Astrocyte (in vitro differentiated cells and primary cell): ENCODE results near the gene WBP1. TPM values are rescaled to one million over a fixed set of nuclear protein-coding genes. Genes with fewer than 3 reads are reported as not detected.

Experiments
- DNase-seq: peaks from one replicate; pipeline ENCODE4 v3.0.0-alpha.2; 2010; ENCODE audit warnings: low read depth
- FAIRE-seq: peaks from 2 replicates; lab custom pipeline; 2011; peaks lifted over from hg19 to GRCh38; lab: Jason Lieb, UNC
- H2AFZ ChIP-seq: 2 replicates; pipeline ENCODE4 v1.6.0; 2012; ENCODE audit warnings: low read depth, low read length, inconsistent platforms
- H3K27ac ChIP-seq: 2 replicates; pipeline ENCODE4 v1.5.1; 2011; ENCODE audit warnings: low read depth, low read length, inconsistent platforms
- H3K27me3 ChIP-seq: 2 replicates; pipeline ENCODE4 v1.6.0; 2011; ENCODE audit warnings: low read length, inconsistent platforms; ENCODE audit not compliant: insufficient read depth
- H3K36me3 ChIP-seq: 2 replicates; pipeline ENCODE4 v1.5.1; 2011; ENCODE audit warnings: low read length, inconsistent platforms; ENCODE audit not compliant: insufficient read depth
- H3K4me1 ChIP-seq: 2 replicates; pipeline ENCODE4 v1.5.1; 2011; ENCODE audit warnings: low read length, inconsistent platforms; ENCODE audit not compliant: insufficient read depth
- H3K4me2 ChIP-seq: 2 replicates; pipeline ENCODE4 v1.6.0; 2012; ENCODE audit warnings: low read length, inconsistent platforms
- H3K4me3 ChIP-seq: 2 replicates; pipeline ENCODE4 v1.5.1; 2011; ENCODE audit warnings: low read depth, mild to moderate bottlenecking, low read length, inconsistent platforms; ENCODE audit not compliant: insufficient read depth
- H3K79me2 ChIP-seq: 2 replicates; pipeline ENCODE4 v1.6.0; 2012; ENCODE audit warnings: mild to moderate bottlenecking, low read length, inconsistent platforms; ENCODE audit not compliant: insufficient read depth
- H3K9ac ChIP-seq: 2 replicates; pipeline ENCODE4 v1.6.0; 2012; ENCODE audit warnings: mild to moderate bottlenecking, low read length, inconsistent platforms
- H3K9me3 ChIP-seq: 2 replicates; pipeline ENCODE4 v1.5.1; 2012; ENCODE audit warnings: low read depth, mild to moderate bottlenecking, low read length, inconsistent platforms; ENCODE audit not compliant: insufficient read depth
- H4K20me1 ChIP-seq: 2 replicates; pipeline ENCODE4 v1.6.0; 2012; ENCODE audit warnings: low read length, inconsistent platforms; ENCODE audit not compliant: insufficient read depth
- H3K27ac Mint-ChIP-seq: one replicate; pipeline ENCODE4 v1.8.0; 2021; ENCODE audit warnings: mild to moderate bottlenecking, mixed read lengths; ENCODE audit not compliant: unreplicated experiment
- H3K27me3 Mint-ChIP-seq: one replicate; pipeline ENCODE4 v1.8.0; 2021; ENCODE audit warnings: low read depth, mixed read lengths; ENCODE audit not compliant: unreplicated experiment
- H3K36me3 Mint-ChIP-seq: one replicate; pipeline ENCODE4 v1.8.0; 2021; ENCODE audit warnings: low read depth, mixed read lengths; ENCODE audit not compliant: unreplicated experiment
- H3K4me1 Mint-ChIP-seq: one replicate; pipeline ENCODE4 v1.8.0; 2021; ENCODE audit warnings: low read depth, mixed read lengths; ENCODE audit not compliant: unreplicated experiment
- H3K4me3 Mint-ChIP-seq: one replicate; pipeline ENCODE4 v1.8.0; 2021; ENCODE audit warnings: mild to moderate bottlenecking, moderate library complexity, mixed read lengths; ENCODE audit not compliant: unreplicated experiment
- H3K9me3 Mint-ChIP-seq: one replicate; pipeline ENCODE4 v1.8.0; 2021; ENCODE audit warnings: mild to moderate bottlenecking, mixed read lengths; ENCODE audit not compliant: unreplicated experiment
- EZH2 ChIP-seq: IDR thresholded peaks from 2 replicates; pipeline ENCODE4 v1.6.1; 2012; ENCODE audit warnings: mild to moderate bottlenecking, low read length, inconsistent platforms; ENCODE audit not compliant: insufficient read depth
- total RNA-seq: library from RNA; stranded (reverse); gene quantifications from 2 replicates; pipeline ENCODE4 v1.2.1, GENCODE V29; 2021
- TF ChIP-seq, protein P1 (sequence below): IDR thresholded peaks from 2 replicates; pipeline ENCODE4 v1.5.1; 2011; ENCODE audit warnings: low read depth, mild to moderate bottlenecking, inconsistent platforms, low read length, moderate library complexity; ENCODE audit not compliant: insufficient read depth

WBP1 gene
- total RNA-seq, 1 donor from 2014 or later = 56.4 TPM

DNA sequence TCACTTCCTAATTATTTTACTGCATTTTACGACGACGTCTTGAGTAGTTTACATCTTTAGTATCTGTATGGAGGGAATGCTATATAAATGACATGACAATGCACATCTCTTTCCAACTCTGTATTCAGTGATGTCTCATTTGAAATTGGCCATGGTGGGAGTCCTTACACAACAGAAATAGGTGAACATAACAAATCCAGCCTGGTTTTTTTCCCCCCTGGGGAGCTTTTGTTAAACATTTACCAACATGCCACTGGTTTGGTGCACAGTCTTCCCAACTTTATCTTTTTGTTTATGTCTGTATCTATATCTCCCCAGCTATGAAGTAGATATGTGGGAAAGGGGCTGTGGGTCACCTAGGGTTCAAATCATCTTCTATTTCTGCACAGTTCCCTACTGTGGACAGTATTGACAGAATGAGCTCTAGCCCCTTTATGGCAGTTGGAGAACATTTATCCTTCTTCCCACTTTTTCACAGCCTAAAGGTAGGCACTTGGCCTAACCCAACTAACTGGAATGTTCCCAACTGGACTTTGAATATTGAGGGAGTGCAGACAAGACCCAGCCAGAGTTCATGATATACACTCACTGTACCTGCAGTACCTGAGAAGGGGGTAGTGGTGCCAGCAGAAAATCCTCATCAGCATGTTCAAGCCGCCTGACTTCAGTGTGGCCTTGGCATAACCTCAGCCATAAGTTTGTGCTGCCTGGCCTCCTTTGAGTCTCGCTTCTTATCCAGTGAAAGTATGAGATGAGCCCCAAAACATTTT is 10.8 kb upstream of the WBP1 start:
- DNase-seq (no peak), FAIRE-seq (no peak)
- Histone ChIP-seq H3K27me3 (peaks cover 3% of the 10 kb centered on the region), H3K4me1 (peaks cover 14% of the 10 kb centered on the region), H4K20me1 (no peaks in the 10 kb centered on the region), H3K4me2 (no peak overlapping the region), H3K9ac (no peak overlapping the region), H3K79me2 (no peaks in the 10 kb centered on the region), H2AFZ (no peak overlapping the region), H3K9me3 (no peaks in the 10 kb centered on the region), H3K4me3 (no peak overlapping the region), H3K27ac (no peak overlapping the region), H3K36me3 (no peaks in the 10 kb centered on the region)
- Mint-ChIP-seq H3K27me3 (no peaks in the 10 kb centered on the region), H3K27ac (no peak overlapping the region), H3K9me3 (no peaks in the 10 kb centered on the region), H3K36me3 (no peaks in the 10 kb centered on the region), H3K4me3 (no peak overlapping the region), H3K4me1 (peaks cover 12% of the 10 kb centered on the region)
- TF ChIP-seq, protein P1, sequence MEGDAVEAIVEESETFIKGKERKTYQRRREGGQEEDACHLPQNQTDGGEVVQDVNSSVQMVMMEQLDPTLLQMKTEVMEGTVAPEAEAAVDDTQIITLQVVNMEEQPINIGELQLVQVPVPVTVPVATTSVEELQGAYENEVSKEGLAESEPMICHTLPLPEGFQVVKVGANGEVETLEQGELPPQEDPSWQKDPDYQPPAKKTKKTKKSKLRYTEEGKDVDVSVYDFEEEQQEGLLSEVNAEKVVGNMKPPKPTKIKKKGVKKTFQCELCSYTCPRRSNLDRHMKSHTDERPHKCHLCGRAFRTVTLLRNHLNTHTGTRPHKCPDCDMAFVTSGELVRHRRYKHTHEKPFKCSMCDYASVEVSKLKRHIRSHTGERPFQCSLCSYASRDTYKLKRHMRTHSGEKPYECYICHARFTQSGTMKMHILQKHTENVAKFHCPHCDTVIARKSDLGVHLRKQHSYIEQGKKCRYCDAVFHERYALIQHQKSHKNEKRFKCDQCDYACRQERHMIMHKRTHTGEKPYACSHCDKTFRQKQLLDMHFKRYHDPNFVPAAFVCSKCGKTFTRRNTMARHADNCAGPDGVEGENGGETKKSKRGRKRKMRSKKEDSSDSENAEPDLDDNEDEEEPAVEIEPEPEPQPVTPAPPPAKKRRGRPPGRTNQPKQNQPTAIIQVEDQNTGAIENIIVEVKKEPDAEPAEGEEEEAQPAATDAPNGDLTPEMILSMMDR = no peak

DNA sequence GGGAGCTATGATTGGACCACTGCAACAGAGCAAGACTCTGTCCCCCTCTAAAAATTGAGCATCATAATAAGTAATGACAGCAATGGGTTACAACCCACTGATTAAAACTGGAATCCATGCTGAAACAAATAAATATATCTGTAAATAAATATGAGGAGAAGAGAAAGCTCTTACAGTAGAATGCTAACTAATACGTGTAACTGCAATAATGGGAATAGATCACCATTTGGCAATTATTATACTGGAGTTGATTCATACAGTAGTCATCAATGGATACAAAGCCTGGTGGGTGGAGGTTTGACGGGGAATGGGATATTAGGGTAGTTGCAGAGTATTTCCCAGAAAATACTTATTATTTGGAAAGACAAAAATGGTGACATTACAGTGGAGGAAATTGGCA is 9.5 kb upstream of the WBP1 start:
- Mint-ChIP-seq H3K4me3 (no peak overlapping the region), H3K4me1 (peaks cover 12% of the 10 kb centered on the region), H3K27me3 (peaks cover 4% of the 10 kb centered on the region), H3K36me3 (no peaks in the 10 kb centered on the region), H3K27ac (no peak overlapping the region), H3K9me3 (no peaks in the 10 kb centered on the region)
- FAIRE-seq = no peak
- TF ChIP-seq EZH2 = no peak
- TF ChIP-seq, protein P1 = no peak
- H3K4me3 ChIP-seq = no peak overlapping the region
- DNase-seq = no peak
- H3K36me3 ChIP-seq = no peaks in the 10 kb centered on the region
- no peak overlapping the region for H3K9ac ChIP-seq
- H3K9me3 ChIP-seq = no peaks in the 10 kb centered on the region
- H4K20me1 ChIP-seq = no peaks in the 10 kb centered on the region
- H3K4me2 ChIP-seq = no peak overlapping the region
- H3K27ac ChIP-seq = no peak overlapping the region
- H3K4me1 ChIP-seq = peaks cover 12% of the 10 kb centered on the region
- H2AFZ ChIP-seq = no peak overlapping the region
- H3K27me3 ChIP-seq = peaks cover 3% of the 10 kb centered on the region
- H3K79me2 ChIP-seq = no peaks in the 10 kb centered on the region

DNA sequence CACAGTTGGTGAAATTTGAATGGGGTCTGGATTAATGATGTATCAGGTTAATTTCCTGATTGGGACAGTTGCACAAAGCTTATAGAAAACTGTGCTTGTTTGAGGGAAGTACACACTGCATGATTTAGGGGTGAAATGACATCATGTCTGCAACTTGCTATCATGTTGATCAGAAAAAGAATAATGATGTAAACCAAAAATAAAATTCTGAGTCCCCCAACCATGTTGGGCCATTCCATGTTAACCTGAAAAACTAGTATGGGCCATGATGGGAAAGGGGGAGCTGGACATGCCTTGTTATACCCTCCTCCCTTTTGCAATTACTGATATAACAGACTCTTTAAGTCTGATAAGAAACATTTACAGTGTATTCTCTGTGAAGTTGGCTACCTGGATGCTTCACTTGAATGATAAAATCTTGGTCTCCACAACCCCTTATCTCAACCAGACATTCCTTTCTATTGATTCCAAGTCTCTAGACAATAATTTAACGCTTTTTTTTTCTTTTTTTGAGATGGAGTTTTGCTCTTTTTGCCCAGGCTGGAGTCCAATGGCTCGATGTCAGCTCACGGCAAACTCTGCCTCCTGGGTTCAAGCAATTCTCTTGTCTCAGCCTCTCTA is 7.6 kb upstream of the WBP1 start:
- H3K79me2 ChIP-seq = peaks cover 7% of the 10 kb centered on the region
- FAIRE-seq = no peak
- Mint-ChIP-seq H3K27me3 (peaks cover 4% of the 10 kb centered on the region), H3K4me1 (peaks cover 10% of the 10 kb centered on the region), H3K4me3 (no peak overlapping the region), H3K9me3 (no peaks in the 10 kb centered on the region), H3K36me3 (no peaks in the 10 kb centered on the region), H3K27ac (no peak overlapping the region)
- H2AFZ ChIP-seq = no peak overlapping the region
- peaks cover 9% of the 10 kb centered on the region for H3K4me1 ChIP-seq
- no peaks in the 10 kb centered on the region for H3K36me3 ChIP-seq
- H3K4me3 ChIP-seq = no peak overlapping the region
- peaks cover 3% of the 10 kb centered on the region for H3K27me3 ChIP-seq
- no peak overlapping the region for H3K27ac ChIP-seq
- TF ChIP-seq, protein P1 = no peak
- no peak for TF ChIP-seq EZH2
- H3K9ac ChIP-seq = no peak overlapping the region
- no peaks in the 10 kb centered on the region for H4K20me1 ChIP-seq
- no peak for DNase-seq
- H3K9me3 ChIP-seq = no peaks in the 10 kb centered on the region
- no peak overlapping the region for H3K4me2 ChIP-seq
